ENCODE data around the gene LINGO1.

DNA sequence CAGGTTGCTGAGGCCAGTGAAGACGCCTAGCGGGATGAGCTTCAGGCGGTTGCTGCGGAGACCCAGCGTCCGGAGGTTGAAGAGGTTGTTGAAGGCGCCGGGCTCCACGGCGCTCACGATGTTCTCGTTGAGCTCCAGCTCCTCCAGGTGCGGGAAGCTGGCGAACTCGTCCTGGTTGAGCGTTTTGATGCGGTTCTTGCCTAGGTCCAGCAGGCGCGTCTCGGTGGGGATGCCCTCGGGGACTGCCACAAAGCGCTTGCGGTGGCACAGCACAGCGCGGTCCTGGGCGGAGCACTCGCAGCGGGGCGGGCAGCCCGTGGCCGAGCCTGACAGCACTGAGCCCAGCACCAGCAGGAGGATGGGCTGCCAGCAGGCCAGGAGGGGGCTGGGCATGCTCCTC lies 17.2 kb downstream of the LINGO1 start:
- no peak for TF ChIP-seq SP2 (IDR thresholded peaks at IDR 0.05; ENCODE audit: low read length)
- TF ChIP-seq POLR2A (IDR thresholded peaks at IDR 0.05; ENCODE audit: control extremely low read depth in 1 of 2, low read depth in 2 of 2, low read length in 2 of 2) = no peak
- TF ChIP-seq CTCF (IDR thresholded peaks at IDR 0.05; ENCODE audit: control extremely low read depth in 1 of 3, insufficient read depth in 1 of 3, low read depth in 1 of 3, low read length in 3 of 3) = no peak
- no peak for TF ChIP-seq EZH2 (IDR thresholded peaks at IDR 0.05; ENCODE audit: low read depth, low read length, severe bottlenecking)
- no peak for TF ChIP-seq RNF2 (IDR thresholded peaks at IDR 0.05; ENCODE audit: borderline replicate concordance, low read depth, low read length, missing control alignments, poor library complexity, severe bottlenecking)
- no peak for TF ChIP-seq CREB1 (IDR thresholded peaks at IDR 0.05)
- TF ChIP-seq BRCA1 (IDR thresholded peaks at IDR 0.05; ENCODE audit: low read depth, low read length) = no peak

Data from H1 (cell line).